B cell (primary cell): Measurements from ENCODE around the gene PITRM1. TPM values are rescaled to one million over a fixed set of nuclear protein-coding genes. Genes with fewer than 3 reads are reported as not detected.

Experiments
- ATAC-seq: fragments of 200-7000 bp; cut with Tn5 transposase; one replicate; pipeline ENCODE4 v1.10.0; 2021; ENCODE audit warnings: low read depth, mild to moderate bottlenecking, moderate number of reproducible peaks, moderate library complexity
- CTCF ChIA-PET: fragments of 350-600 bp; sonication (Branson Sonifier 250); formaldehyde crosslinking; loops from one replicate; lab custom pipeline; 2021; ENCODE audit warnings: antibody characterized with exemption, inconsistent platforms; lab: Charles Lee
- POLR2A ChIA-PET: fragments of 350-600 bp; sonication (Branson Sonifier 250); formaldehyde crosslinking; loops from one replicate; lab custom pipeline; 2021; ENCODE audit warnings: antibody characterized with exemption; lab: Charles Lee
- DNase-seq: peaks from one replicate; pipeline ENCODE4 v3.0.0; 2013
- H2AFZ ChIP-seq: 2 replicates; pipeline ENCODE4 v1.6.1; 2012; ENCODE audit warnings: mild to moderate bottlenecking, low read depth, low read length; ENCODE audit not compliant: insufficient read depth, poor library complexity, severe bottlenecking
- H3K27ac ChIP-seq, 2 donors: 1 replicate in 1 of 2; 2 replicates in 1 of 2; pipeline ENCODE4 v1.5.1; 2012 to 2013; ENCODE audit warnings: low read length in 2 of 2, mild to moderate bottlenecking in 2 of 2, moderate library complexity in 1 of 2
- H3K27me3 ChIP-seq, 4 experiments: fragments of 200-600 bp in 1 of 4; sonication (generic) in 1 of 4; replicated peaks in 1 of 4; 1 replicate in 2 of 4; 2 replicates in 2 of 4; pipeline versions ENCODE4 v1.6.1 to v1.7.0; 2013 to 2016; ENCODE audit warnings: low read length in 3 of 4, mild to moderate bottlenecking in 2 of 4, mixed read lengths in 1 of 4, moderate library complexity in 1 of 4; ENCODE audit not compliant: insufficient read depth in 4 of 4, control insufficient read depth in 3 of 4; ENCODE audit errors: control extremely low read depth in 1 of 4
- H3K36me3 ChIP-seq, 2 experiments: replicated peaks in 1 of 2; 1 replicate in 1 of 2; 2 replicates in 1 of 2; pipeline versions ENCODE4 v1.6.1 to v1.7.1; 2013; ENCODE audit warnings: low read length in 1 of 2; ENCODE audit not compliant: insufficient read depth in 2 of 2, control insufficient read depth in 1 of 2; ENCODE audit errors: control extremely low read depth in 1 of 2, extremely low read depth in 1 of 2
- H3K4me1 ChIP-seq, 2 donors: fragments of 200-600 bp in 1 of 2; sonication (generic) in 1 of 2; 1 replicate in 1 of 2; 2 replicates in 1 of 2; pipeline versions ENCODE4 v1.5.1 to v1.6.1; 2013 to 2017; ENCODE audit warnings: low read length in 2 of 2; ENCODE audit not compliant: control insufficient read depth in 2 of 2, insufficient read depth in 2 of 2
- H3K4me2 ChIP-seq: replicated peaks from 2 replicates; pipeline ENCODE3; 2012; ENCODE audit warnings: mild to moderate bottlenecking, low read depth, low read length; ENCODE audit not compliant: poor library complexity, severe bottlenecking
- H3K4me3 ChIP-seq, 5 experiments: fragments of 200-600 bp in 1 of 5; sonication (generic) in 1 of 5; 1 replicate in 3 of 5; 2 replicates in 2 of 5; pipeline versions ENCODE4 v1.5.1 to v1.7.0; 2011 to 2016; ENCODE audit warnings: low read length in 4 of 5, mild to moderate bottlenecking in 4 of 5, low read depth in 2 of 5, control low read depth in 1 of 5, moderate library complexity in 1 of 5; ENCODE audit not compliant: insufficient read depth in 1 of 5; ENCODE audit errors: control extremely low read depth in 1 of 5, extremely low read depth in 1 of 5
- H3K79me2 ChIP-seq: fragments of 200-600 bp; sonication (generic); one replicate; pipeline ENCODE4 v1.6.0; 2016; ENCODE audit warnings: low read length; ENCODE audit not compliant: control insufficient read depth, insufficient read depth
- H3K9ac ChIP-seq: fragments of 200-600 bp; sonication (generic); 2 replicates; pipeline ENCODE4 v1.6.1; 2017; ENCODE audit warnings: mild to moderate bottlenecking, low read length, moderate library complexity
- H3K9me3 ChIP-seq, 3 donors: one replicate each; pipeline versions ENCODE4 v1.6.1 to v1.7.1; 2013; ENCODE audit warnings: low read length in 2 of 3; ENCODE audit not compliant: control insufficient read depth in 2 of 3, insufficient read depth in 1 of 3; ENCODE audit errors: control extremely low read depth in 1 of 3
- H4K20me1 ChIP-seq: 2 replicates; pipeline ENCODE4 v1.6.0; 2012; ENCODE audit warnings: mild to moderate bottlenecking, low read length; ENCODE audit not compliant: insufficient read depth, control insufficient read depth, poor library complexity, severe bottlenecking
- H3K27ac Mint-ChIP-seq: one replicate; pipeline ENCODE4 v1.8.0; 2021; ENCODE audit warnings: mixed read lengths
- H3K27me3 Mint-ChIP-seq: one replicate; pipeline ENCODE4 v1.8.0; 2021; ENCODE audit warnings: mixed read lengths
- H3K4me1 Mint-ChIP-seq: one replicate; pipeline ENCODE4 v1.8.0; 2021; ENCODE audit warnings: mixed read lengths
- H3K4me3 Mint-ChIP-seq: one replicate; pipeline ENCODE4 v1.8.0; 2021; ENCODE audit warnings: mixed read lengths
- H3K9me3 Mint-ChIP-seq: one replicate; pipeline ENCODE4 v1.8.0; 2022; ENCODE audit warnings: mixed read lengths; ENCODE audit not compliant: insufficient read depth
- EZH2 ChIP-seq: IDR thresholded peaks from 2 replicates; pipeline ENCODE4 v1.6.1; 2012; ENCODE audit warnings: borderline replicate concordance, low read depth, mild to moderate bottlenecking, moderate library complexity, low read length; ENCODE audit not compliant: insufficient read depth, poor library complexity, severe bottlenecking
- WGBS: methylation state at CpG from one replicate; pipeline ENCODE4 v1.1.5; 2013; ENCODE audit warnings: missing lambda C conversion rate; ENCODE audit not compliant: insufficient coverage; 5-methylcytosine and 5-hydroxymethylcytosine counted together
- intact Hi-C: fragments of 100-400 bp; cut with micrococcal nuclease; formaldehyde crosslinking; loops from one replicate; pipeline ENCODE4 v1.10.0; 2022
- polyA plus RNA-seq: library from polyadenylated mRNA; depleted of rRNA; stranded (reverse); fragments of >200 nt; gene quantifications from 2 replicates; pipeline ENCODE4 v1.2.3, GENCODE V29; 2012
- total RNA-seq, 2 donors: library from RNA; stranded (reverse); fragments of 120-200 nt in 1 of 2; gene quantifications; 1 replicate in 1 of 2; 2 replicates in 1 of 2; pipeline versions ENCODE4 v1.2.3 to v1.2.4, GENCODE V29; 2013 to 2022
- TF ChIP-seq, protein P1 (sequence below): fragments of 200-600 bp; IDR thresholded peaks from one replicate; pipeline ENCODE4 v1.8.0; 2022; ENCODE audit warnings: antibody characterized with exemption, mild to moderate bottlenecking

PITRM1 gene
- total and polyA plus RNA-seq, 2 donors (not counting 1 experiment from before 2014, with no cell fraction given) = 50.7 to 71.1 TPM

DNA sequence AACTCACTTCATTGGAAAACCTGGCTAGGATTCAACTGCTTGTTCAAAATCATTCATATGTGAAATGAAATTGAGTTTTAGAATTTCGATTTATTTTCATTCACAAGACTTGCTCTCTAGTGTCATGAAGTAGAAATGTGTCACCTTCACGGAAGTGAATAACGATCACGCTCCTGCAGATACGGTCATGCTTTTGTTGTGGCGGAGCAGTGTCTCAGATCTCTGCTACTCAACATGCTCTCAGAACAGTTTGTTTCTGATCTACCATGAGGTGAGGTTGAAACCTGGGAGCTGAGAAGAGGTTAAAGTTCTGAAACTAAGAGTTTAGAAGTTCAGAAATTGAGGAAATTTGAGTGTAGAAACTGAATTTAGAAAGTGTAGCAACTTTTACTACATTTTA lies 13.8 kb upstream of the PITRM1 start:
- Mint-ChIP-seq H3K9me3 (no peaks in the 10 kb centered on the region), H3K27me3 (peaks cover 25% of the 10 kb centered on the region), H3K4me3 (no peak overlapping the region), H3K27ac (no peak overlapping the region), H3K4me1 (no peaks in the 10 kb centered on the region)
- Histone ChIP-seq H2AFZ (no peak overlapping the region), H3K4me1 (no peaks in the 10 kb centered on the region), H3K4me3 (no peak overlapping the region), H3K9me3 (no peaks in the 10 kb centered on the region), H3K27ac (no peak overlapping the region), H3K4me2 (no peak overlapping the region), H4K20me1 (no peaks in the 10 kb centered on the region), H3K27me3 (peaks cover 0 to 9% (median 7%) of the 10 kb centered on the region in 4 experiments), H3K36me3 (no peaks in the 10 kb centered on the region), H3K79me2 (no peaks in the 10 kb centered on the region), H3K9ac (no peak overlapping the region)
- no peak for TF ChIP-seq EZH2
- TF ChIP-seq, protein P1, sequence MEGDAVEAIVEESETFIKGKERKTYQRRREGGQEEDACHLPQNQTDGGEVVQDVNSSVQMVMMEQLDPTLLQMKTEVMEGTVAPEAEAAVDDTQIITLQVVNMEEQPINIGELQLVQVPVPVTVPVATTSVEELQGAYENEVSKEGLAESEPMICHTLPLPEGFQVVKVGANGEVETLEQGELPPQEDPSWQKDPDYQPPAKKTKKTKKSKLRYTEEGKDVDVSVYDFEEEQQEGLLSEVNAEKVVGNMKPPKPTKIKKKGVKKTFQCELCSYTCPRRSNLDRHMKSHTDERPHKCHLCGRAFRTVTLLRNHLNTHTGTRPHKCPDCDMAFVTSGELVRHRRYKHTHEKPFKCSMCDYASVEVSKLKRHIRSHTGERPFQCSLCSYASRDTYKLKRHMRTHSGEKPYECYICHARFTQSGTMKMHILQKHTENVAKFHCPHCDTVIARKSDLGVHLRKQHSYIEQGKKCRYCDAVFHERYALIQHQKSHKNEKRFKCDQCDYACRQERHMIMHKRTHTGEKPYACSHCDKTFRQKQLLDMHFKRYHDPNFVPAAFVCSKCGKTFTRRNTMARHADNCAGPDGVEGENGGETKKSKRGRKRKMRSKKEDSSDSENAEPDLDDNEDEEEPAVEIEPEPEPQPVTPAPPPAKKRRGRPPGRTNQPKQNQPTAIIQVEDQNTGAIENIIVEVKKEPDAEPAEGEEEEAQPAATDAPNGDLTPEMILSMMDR = no peak
- CTCF ChIA-PET = no interaction called here
- ATAC-seq (no peak), DNase-seq (no peak)
- intact Hi-C loops = no loop called here
- WGBS = no CpG with 5 or more reads among the region's 6 CpGs
- POLR2A ChIA-PET = no interaction called here

DNA sequence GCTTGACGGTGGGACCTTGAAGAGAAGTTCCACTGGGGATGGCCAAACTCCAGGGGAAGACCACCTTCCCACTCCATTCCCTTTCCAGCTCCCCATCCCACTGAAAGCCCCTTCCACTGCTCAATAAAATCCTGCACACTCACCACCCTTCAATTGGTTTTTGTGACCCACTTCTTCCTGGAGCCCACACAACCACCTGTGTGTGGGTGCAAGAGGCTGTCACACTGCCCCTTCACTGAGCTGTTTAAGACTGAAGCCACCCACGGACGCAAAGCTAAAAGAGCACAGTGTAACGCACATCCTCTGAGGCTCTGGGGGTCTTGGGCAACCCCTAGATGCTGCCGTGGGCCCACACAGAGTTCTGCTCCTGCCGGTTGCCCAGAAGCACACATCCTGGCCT lies 12.8 kb upstream of the PITRM1 start:
- H3K9me3 ChIP-seq = no peaks in the 10 kb centered on the region
- H3K27me3 Mint-ChIP-seq = peaks cover 26% of the 10 kb centered on the region
- H3K4me2 ChIP-seq = no peak overlapping the region
- no peak for DNase-seq
- no peak overlapping the region for H3K27ac ChIP-seq
- H2AFZ ChIP-seq = no peak overlapping the region
- no peaks in the 10 kb centered on the region for H3K4me1 ChIP-seq
- no peaks in the 10 kb centered on the region for H4K20me1 ChIP-seq
- H3K9me3 Mint-ChIP-seq = no peaks in the 10 kb centered on the region
- WGBS = 89% methylated on average over 5 of the region's 6 CpGs
- H3K4me3 ChIP-seq = no peak overlapping the region
- H3K4me3 Mint-ChIP-seq = no peak overlapping the region
- intact Hi-C loops = no loop called here
- TF ChIP-seq, protein P1 = no peak
- TF ChIP-seq EZH2 = no peak
- no peak overlapping the region for H3K27ac Mint-ChIP-seq
- ChIA-PET CTCF (no interaction called here), POLR2A (no interaction called here)
- H3K4me1 Mint-ChIP-seq = no peaks in the 10 kb centered on the region
- no peaks in the 10 kb centered on the region for H3K79me2 ChIP-seq
- no peak overlapping the region for H3K9ac ChIP-seq
- no peaks in the 10 kb centered on the region for H3K36me3 ChIP-seq
- peaks cover 0 to 9% (median 7%) of the 10 kb centered on the region in 4 experiments for H3K27me3 ChIP-seq
- no peak for ATAC-seq
